ENCODE measurements around the gene CNTN4. TPM values are rescaled to one million over a fixed set of nuclear protein-coding genes. Genes with fewer than 3 reads are reported as not detected.

CNTN4 gene
- total RNA-seq, 4 donors from 2014 or later = 33.6 to 112 (median 53.1) TPM

DNA sequence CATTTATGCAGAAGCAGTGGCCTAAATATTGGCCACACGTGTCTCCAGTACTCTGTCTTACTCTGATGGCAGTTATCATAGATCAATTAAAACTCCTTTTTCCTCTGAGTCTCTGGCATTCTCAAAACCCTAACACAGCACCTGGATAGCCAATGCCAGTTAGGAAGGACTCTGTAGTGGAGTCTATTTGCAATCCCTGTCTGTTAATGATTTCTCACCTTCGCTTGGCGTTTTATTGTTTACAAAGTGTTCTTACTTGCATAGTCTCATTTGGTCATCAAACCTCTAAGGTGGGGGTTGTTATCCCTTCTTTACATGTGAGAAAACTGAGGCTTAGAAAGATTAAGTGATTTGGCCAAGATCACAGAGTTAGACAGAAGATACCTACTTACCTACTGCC, 752.7 kb downstream of the CNTN4 start:
- no peaks in the 10 kb centered on the region for H3K9me3 ChIP-seq
- no peak for DNase-seq
- H3K27ac ChIP-seq = no peak overlapping the region
- no peaks in the 10 kb centered on the region for H3K36me3 ChIP-seq
- WGBS, 2 donors = 59 to 84% methylated on average over 3 of the region's 3 CpGs
- H3K27me3 ChIP-seq = no peaks in the 10 kb centered on the region
- H3K4me3 ChIP-seq (replicated peaks in 1 of 3) = no peak overlapping the region
- TF ChIP-seq POLR2A (IDR thresholded peaks at IDR 0.05) = no peak
- TF ChIP-seq, protein P1, sequence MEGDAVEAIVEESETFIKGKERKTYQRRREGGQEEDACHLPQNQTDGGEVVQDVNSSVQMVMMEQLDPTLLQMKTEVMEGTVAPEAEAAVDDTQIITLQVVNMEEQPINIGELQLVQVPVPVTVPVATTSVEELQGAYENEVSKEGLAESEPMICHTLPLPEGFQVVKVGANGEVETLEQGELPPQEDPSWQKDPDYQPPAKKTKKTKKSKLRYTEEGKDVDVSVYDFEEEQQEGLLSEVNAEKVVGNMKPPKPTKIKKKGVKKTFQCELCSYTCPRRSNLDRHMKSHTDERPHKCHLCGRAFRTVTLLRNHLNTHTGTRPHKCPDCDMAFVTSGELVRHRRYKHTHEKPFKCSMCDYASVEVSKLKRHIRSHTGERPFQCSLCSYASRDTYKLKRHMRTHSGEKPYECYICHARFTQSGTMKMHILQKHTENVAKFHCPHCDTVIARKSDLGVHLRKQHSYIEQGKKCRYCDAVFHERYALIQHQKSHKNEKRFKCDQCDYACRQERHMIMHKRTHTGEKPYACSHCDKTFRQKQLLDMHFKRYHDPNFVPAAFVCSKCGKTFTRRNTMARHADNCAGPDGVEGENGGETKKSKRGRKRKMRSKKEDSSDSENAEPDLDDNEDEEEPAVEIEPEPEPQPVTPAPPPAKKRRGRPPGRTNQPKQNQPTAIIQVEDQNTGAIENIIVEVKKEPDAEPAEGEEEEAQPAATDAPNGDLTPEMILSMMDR (IDR thresholded peaks at IDR 0.05) = no peak
- intact Hi-C loops (cut with DNase I) = no loop called here
- H3K4me1 ChIP-seq = no peaks in the 10 kb centered on the region

DNA sequence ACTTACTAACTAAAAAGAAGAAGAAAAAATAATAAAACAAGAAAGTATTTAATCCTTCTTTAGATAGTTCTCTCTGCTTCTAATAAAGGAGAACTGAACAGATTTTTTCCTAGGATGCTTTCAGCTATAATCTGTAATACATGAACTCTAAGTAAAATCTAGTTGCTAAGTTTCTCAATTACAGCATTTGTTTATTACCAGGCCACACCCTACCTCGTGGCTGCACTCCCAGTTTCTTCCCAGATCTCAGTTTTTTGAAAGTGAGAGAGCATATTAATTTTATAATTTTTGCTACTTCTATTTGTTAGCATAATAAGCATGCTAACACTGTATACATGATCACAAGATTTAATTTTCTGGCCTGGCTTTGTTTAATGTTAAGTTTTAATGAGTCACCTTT, 753.2 kb downstream of the CNTN4 start:
- H3K27me3 ChIP-seq = no peaks in the 10 kb centered on the region
- H3K27ac ChIP-seq = no peak overlapping the region
- intact Hi-C loops (cut with DNase I) = no loop called here
- 50 to 52% methylated on average over 1 of the region's 1 CpG for WGBS, 2 donors
- H3K4me3 ChIP-seq (replicated peaks in 1 of 3) = no peak overlapping the region
- TF ChIP-seq, protein P1 (IDR thresholded peaks at IDR 0.05) = no peak
- no peak for TF ChIP-seq POLR2A (IDR thresholded peaks at IDR 0.05)
- H3K36me3 ChIP-seq = no peaks in the 10 kb centered on the region
- DNase-seq = no peak
- H3K4me1 ChIP-seq = no peaks in the 10 kb centered on the region
- H3K9me3 ChIP-seq = no peaks in the 10 kb centered on the region

DNA sequence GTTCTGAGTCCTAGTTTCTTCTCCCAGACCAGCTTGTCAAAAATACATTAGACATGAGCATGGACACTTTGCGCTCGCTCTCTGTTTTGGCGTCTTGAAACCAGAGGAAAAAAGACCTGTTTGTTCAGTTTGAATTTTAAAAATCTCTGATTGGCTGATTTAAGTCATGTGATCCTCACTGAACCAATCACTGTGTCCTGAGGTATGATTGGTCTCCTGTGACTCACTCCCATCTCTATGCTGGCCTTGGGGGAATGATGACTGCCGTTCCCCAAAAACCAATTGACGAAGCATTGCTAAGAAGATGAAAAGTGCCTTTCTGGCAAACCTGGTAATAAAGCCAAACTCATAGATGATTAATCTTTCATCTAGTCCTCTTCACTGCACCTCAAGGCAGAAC, 755.0 kb downstream of the CNTN4 start:
- TF ChIP-seq POLR2A (IDR thresholded peaks at IDR 0.05) = no peak
- TF ChIP-seq, protein P1 (IDR thresholded peaks at IDR 0.05) = no peak
- H3K27ac ChIP-seq = no peak overlapping the region
- no peaks in the 10 kb centered on the region for H3K36me3 ChIP-seq
- H3K27me3 ChIP-seq = no peaks in the 10 kb centered on the region
- DNase-seq = no peak
- WGBS, 2 donors = 75 to 78% methylated on average over 5 of the region's 5 CpGs
- H3K4me3 ChIP-seq (replicated peaks in 1 of 3) = no peak overlapping the region
- no peaks in the 10 kb centered on the region for H3K4me1 ChIP-seq
- intact Hi-C loops (cut with DNase I) = no loop called here
- H3K9me3 ChIP-seq = no peaks in the 10 kb centered on the region

DNA sequence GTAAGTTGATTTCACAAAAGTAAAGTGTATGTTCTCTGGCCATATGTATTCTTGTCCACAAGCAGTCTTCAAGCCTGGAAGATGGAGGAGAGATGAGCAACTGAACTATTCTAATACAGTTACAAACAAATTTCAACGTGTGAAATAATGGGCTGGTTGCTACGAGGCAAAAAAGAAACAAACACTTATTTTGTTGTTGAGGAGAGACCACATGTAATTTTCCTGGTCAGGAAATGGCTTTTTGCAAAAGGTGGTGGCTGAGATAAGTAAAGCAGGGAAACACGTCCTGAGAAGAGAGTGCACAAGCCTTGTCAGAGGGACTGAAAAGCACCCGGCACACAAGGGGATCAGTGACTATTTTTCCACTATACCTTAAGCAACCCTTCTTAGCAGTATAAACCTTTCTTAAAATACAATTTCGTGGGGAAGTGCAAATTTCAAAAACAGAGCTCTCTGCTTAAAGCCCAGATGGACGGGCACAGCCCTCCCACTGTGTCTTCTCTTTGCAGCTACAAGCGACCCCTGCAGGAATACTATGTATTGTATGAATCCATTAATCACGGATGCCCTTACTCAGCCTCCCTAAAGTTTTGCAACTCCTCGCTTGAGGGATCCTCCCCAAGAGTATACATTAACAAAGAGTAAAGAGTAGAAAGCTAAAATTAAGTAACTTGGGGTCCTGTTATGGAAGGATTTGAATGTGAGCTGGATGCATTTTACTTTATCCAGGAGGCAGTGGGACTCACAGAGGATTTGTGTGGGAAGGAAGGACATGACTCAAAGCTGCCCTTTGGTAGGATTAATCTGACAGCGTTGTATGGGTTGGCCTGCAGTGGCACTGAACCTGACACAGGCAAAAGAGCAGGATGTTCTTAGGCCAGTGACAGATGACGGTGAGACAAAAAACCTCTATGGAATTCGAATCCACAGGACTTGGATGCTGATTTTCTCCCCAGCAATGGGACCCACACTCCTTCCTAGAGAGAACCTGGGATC, 757.8 kb downstream of the CNTN4 start:
- H3K27me3 ChIP-seq = no peaks in the 10 kb centered on the region
- TF ChIP-seq, protein P1 (IDR thresholded peaks at IDR 0.05) = no peak
- no peak for TF ChIP-seq POLR2A (IDR thresholded peaks at IDR 0.05)
- no peak overlapping the region for H3K27ac ChIP-seq
- 67 to 74% methylated on average over 12 of the region's 12 CpGs for WGBS, 2 donors
- H3K9me3 ChIP-seq = no peaks in the 10 kb centered on the region
- no peak overlapping the region for H3K4me3 ChIP-seq (replicated peaks in 1 of 3)
- no peaks in the 10 kb centered on the region for H3K36me3 ChIP-seq
- no peak for DNase-seq
- no peaks in the 10 kb centered on the region for H3K4me1 ChIP-seq
- intact Hi-C loops (cut with DNase I) = no loop called here

DNA sequence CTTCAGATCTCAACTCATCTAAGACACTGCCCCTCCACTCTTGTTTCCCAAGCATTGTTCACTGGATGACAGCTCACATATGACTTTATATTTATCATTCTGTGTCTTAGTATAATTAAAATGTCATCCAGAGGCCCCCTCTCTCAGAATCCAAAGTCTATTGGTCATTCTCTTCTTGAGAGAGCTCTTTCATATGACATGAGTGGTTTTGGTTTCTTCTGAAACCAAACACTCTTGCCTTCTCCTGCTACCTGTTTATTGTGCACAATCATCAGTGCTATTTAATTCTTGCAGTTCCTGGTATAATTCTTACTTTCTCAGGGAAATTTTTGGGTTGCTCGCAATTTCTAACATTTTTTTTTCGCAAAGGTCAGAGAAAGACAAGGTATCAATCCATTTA, 762.0 kb downstream of the CNTN4 start:
- 95 to 96% methylated on average over 2 of the region's 2 CpGs for WGBS, 2 donors
- no peak overlapping the region for H3K4me3 ChIP-seq (replicated peaks in 1 of 3)
- no peaks in the 10 kb centered on the region for H3K9me3 ChIP-seq
- no peaks in the 10 kb centered on the region for H3K36me3 ChIP-seq
- TF ChIP-seq, protein P1 (IDR thresholded peaks at IDR 0.05) = no peak
- TF ChIP-seq POLR2A (IDR thresholded peaks at IDR 0.05) = no peak
- intact Hi-C loops (cut with DNase I) = no loop called here
- no peak for DNase-seq
- H3K27ac ChIP-seq = no peak overlapping the region
- H3K4me1 ChIP-seq = no peaks in the 10 kb centered on the region
- no peaks in the 10 kb centered on the region for H3K27me3 ChIP-seq
